Measurements from ENCODE around the gene RIPOR2. TPM values are rescaled to one million over a fixed set of nuclear protein-coding genes. Genes with fewer than 3 reads are reported as not detected.

Gene RIPOR2, protein sequence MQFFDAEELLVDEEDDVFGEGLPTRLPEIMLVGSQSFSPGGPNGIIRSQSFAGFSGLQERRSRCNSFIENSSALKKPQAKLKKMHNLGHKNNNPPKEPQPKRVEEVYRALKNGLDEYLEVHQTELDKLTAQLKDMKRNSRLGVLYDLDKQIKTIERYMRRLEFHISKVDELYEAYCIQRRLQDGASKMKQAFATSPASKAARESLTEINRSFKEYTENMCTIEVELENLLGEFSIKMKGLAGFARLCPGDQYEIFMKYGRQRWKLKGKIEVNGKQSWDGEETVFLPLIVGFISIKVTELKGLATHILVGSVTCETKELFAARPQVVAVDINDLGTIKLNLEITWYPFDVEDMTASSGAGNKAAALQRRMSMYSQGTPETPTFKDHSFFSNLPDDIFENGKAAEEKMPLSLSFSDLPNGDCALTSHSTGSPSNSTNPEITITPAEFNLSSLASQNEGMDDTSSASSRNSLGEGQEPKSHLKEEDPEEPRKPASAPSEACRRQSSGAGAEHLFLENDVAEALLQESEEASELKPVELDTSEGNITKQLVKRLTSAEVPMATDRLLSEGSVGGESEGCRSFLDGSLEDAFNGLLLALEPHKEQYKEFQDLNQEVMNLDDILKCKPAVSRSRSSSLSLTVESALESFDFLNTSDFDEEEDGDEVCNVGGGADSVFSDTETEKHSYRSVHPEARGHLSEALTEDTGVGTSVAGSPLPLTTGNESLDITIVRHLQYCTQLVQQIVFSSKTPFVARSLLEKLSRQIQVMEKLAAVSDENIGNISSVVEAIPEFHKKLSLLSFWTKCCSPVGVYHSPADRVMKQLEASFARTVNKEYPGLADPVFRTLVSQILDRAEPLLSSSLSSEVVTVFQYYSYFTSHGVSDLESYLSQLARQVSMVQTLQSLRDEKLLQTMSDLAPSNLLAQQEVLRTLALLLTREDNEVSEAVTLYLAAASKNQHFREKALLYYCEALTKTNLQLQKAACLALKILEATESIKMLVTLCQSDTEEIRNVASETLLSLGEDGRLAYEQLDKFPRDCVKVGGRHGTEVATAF
- total RNA-seq = 10 to 100 TPM in 1 of 4 donors, 1 to 10 TPM in 3; 6.1 to 10.9 (median 6.7) TPM
- polyA plus RNA-seq = 10 to 100 TPM in 1 of 3 donors, 1 to 10 TPM in 2; 1.6 to 29.7 (median 1.8) TPM

GRCh38 chr6:24935366-24936152, at the start of gene RIPOR2:
Gene RIPOR2 (minus strand): TSS chr6:24935960. CDS start chr6:24935898, 62 bp downstream.
- no peak within 1 kb of the TSS for H3K4me3 ChIP-seq
- H3K9me3 ChIP-seq = no peaks in the 10 kb centered on the region
- TF ChIP-seq, protein P1, sequence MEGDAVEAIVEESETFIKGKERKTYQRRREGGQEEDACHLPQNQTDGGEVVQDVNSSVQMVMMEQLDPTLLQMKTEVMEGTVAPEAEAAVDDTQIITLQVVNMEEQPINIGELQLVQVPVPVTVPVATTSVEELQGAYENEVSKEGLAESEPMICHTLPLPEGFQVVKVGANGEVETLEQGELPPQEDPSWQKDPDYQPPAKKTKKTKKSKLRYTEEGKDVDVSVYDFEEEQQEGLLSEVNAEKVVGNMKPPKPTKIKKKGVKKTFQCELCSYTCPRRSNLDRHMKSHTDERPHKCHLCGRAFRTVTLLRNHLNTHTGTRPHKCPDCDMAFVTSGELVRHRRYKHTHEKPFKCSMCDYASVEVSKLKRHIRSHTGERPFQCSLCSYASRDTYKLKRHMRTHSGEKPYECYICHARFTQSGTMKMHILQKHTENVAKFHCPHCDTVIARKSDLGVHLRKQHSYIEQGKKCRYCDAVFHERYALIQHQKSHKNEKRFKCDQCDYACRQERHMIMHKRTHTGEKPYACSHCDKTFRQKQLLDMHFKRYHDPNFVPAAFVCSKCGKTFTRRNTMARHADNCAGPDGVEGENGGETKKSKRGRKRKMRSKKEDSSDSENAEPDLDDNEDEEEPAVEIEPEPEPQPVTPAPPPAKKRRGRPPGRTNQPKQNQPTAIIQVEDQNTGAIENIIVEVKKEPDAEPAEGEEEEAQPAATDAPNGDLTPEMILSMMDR (IDR thresholded peaks at IDR 0.05) = no peak
- no peak for TF ChIP-seq POLR2A (IDR thresholded peaks at IDR 0.05)
- TF ChIP-seq POLR2AphosphoS5 (IDR thresholded peaks at IDR 0.05) = no peak
- no peak for TF ChIP-seq EP300 (IDR thresholded peaks at IDR 0.05)
- no peaks in the 10 kb centered on the region for H3K27me3 ChIP-seq
- no peak for DNase-seq
- no peak within 1 kb of the TSS for H3K27ac ChIP-seq
- peaks cover 0 to 23% (median 13%) of the 10 kb centered on the region in 4 donors for H3K4me1 ChIP-seq
- H3K36me3 ChIP-seq = no peaks in the 10 kb centered on the region
- WGBS, 2 donors = 49 to 75% methylated on average over 10 of the region's 10 CpGs
- intact Hi-C loops (cut with DNase I) = no loop called here

DNA sequence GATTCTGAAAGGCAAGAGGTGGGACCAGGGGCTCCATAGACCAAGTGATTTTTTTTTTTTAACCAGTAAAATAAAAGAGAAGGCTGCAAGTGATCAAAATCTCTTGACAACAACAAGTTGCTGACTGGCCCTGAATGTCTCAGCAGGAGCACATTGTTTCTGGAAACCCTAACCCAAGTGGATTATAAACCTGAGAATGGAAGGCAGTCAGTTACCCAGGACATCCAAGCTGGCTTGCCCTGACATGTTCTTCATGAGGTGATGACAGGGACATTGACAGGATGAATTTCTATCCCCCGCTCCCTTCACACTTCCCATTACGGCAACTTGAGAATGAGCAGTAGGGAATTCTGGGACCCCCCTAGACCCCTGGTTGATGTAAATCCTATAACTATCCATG, 49.6 kb upstream of the RIPOR2 start:
- no peak overlapping the region for H3K27ac ChIP-seq
- TF ChIP-seq EP300 (IDR thresholded peaks at IDR 0.05) = no peak
- intact Hi-C loops (cut with DNase I) = no loop called here
- no peak overlapping the region for H3K4me3 ChIP-seq
- H3K4me1 ChIP-seq = peaks cover 0 to 5% (median 0%) of the 10 kb centered on the region in 4 donors
- H3K36me3 ChIP-seq = no peaks in the 10 kb centered on the region
- DNase-seq = no peak
- peaks cover 0 to 9% (median 0%) of the 10 kb centered on the region in 4 donors for H3K9me3 ChIP-seq
- no peaks in the 10 kb centered on the region for H3K27me3 ChIP-seq
- WGBS, 2 donors = 92 to 96% methylated on average over 2 of the region's 2 CpGs

GRCh38 chr6:24982231-24982630, 46.5 kb upstream of the RIPOR2 start:
- intact Hi-C loops (cut with DNase I) = no loop called here
- DNase-seq = no peak
- no peak overlapping the region for H3K27ac ChIP-seq

DNA sequence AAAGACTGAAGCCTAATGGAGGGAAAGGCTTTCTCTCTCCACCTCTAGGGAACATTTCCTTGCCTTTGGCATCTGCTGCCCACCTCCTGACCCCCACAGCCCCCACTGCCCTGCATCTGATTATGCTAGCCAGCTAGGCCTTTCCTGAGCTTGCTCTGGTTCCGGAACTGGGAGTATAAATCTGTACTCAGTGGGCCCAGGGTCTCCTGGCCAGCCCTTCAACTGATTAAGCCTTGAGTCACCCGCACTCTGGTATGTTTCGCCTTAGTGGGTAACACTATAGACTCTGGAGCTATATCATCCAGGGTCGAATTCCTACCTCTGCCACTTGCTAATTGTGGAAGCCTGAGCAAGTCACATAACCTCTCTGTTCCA, 45.6 kb upstream of the RIPOR2 start:
- TF ChIP-seq EP300 (IDR thresholded peaks at IDR 0.05) (no peak), POLR2AphosphoS5 (IDR thresholded peaks at IDR 0.05) (no peak), POLR2A (IDR thresholded peaks at IDR 0.05) (no peak)
- TF ChIP-seq, protein P1 (IDR thresholded peaks at IDR 0.05) = no peak
- H3K36me3 ChIP-seq = no peaks in the 10 kb centered on the region
- no peaks in the 10 kb centered on the region for H3K9me3 ChIP-seq
- H3K27me3 ChIP-seq = no peaks in the 10 kb centered on the region
- H3K4me3 ChIP-seq = no peak overlapping the region
- intact Hi-C loops (cut with DNase I) = no loop called here
- peaks cover 0 to 4% (median 0%) of the 10 kb centered on the region in 4 donors for H3K4me1 ChIP-seq
- WGBS, 2 donors = 85 to 91% methylated on average over 4 of the region's 4 CpGs
- no peak overlapping the region for H3K27ac ChIP-seq
- no peak for DNase-seq

More at GRCh38 chr6:24982231-24982630, 46.5 kb upstream of the RIPOR2 start:
- no peak for TF ChIP-seq EP300 (IDR thresholded peaks at IDR 0.05)
- TF ChIP-seq, protein P1 (IDR thresholded peaks at IDR 0.05) = no peak
- TF ChIP-seq POLR2A (IDR thresholded peaks at IDR 0.05) = no peak
- TF ChIP-seq POLR2AphosphoS5 (IDR thresholded peaks at IDR 0.05) = no peak
- Histone ChIP-seq H3K36me3 (no peaks in the 10 kb centered on the region), H3K4me1 (peaks cover 0 to 4% (median 0%) of the 10 kb centered on the region in 4 donors), H3K4me3 (no peak overlapping the region), H3K27me3 (no peaks in the 10 kb centered on the region), H3K9me3 (peaks cover 0 to 2% (median 0%) of the 10 kb centered on the region in 4 donors)
